NCI-H1105 treated with DMSO at 0.1 percent for 48 hours (cell line): ENCODE measurements around the gene TACC2.
"Not testable (repeated sequence)": the region's sequence is repeated elsewhere in the genome, so short reads cannot be mapped to it uniquely, and the experiment has no call there.

ENCODE experiments used
- DNase-seq: peaks from one replicate; lab custom pipeline; 2025; lab: John Stamatoyannopoulos, UW

The TACC2 gene

DNA sequence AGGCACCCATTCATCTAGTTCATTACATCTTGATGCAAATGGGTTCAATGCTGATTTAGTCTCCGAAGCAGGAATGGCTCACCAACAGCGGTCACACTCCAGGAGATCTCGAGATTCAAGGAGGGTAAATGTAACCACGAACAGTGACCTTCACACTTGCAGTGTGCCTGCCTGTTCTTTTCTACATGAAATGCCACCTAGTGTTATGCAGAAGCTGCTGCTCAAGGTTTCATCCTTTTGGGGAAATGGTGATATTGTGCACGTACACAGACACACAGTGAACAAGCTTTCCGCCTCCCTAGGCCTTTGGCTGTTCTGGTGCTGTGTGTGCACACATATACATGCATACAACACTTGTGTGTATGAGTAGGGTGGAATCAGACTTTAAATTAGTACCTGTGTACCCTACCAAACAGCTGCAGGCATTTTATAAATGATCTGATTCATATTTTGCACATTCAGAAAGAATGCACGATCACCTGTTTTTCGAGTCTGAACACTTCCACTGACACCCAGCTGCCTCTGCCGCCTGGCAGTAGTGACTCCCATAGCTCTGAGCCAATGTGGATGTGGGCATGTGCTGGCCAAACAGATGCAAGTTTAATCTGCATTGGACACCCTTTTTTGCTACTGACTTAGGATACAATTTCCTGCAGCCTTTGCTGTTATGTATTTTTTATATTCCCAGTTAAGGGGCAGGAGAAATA is 100.5 kb downstream of the TACC2 start:
- DNase-seq, result no peak

DNA sequence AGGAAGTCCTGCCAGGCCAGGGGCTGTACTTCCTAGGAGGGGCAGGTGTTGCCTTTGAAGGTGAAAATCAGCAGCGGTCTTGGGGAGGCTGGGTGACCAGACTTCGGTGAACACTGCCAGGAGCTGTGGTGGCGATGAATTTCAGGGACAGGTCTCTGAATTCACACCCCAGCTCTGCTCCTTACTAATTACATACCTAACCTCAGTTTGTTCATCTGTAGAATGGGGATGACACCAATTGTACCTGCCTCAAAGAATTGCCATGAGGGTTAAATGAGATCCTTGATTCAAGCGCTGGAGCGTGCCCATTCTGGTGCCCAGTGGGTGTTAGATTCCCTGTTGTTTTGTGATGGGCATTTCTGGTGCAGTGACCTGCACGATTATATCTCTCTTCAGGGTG is 102.8 kb downstream of the TACC2 start:
- DNase-seq, result no peak

- no peak for DNase-seq
Observed at GRCh38 chr10:122093076-122093475, 104.1 kb downstream of the TACC2 start.

GRCh38 chr10:122096181-122096580 is 107.2 kb downstream of the TACC2 start:
- DNase-seq, result not testable (repeated sequence)

DNA sequence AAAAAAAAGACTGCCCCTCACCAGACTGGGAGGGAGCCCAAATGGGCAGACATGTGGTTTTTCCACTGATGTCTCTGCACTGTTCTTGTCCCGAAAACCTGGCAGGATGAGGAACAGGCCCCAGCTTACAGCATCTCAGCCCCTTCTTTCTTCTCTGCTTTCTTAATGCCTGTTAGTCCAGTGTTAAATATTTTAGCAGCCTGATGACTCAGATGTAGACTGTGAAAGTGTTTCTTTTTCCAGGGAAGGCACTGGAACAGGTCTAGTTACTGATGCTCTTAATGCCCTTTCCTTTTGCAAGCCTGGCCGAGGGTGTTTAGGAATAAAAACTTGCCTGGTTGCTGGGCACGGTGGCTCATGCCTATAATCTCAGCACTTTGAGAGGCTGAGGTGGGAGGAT is 107.7 kb downstream of the TACC2 start:
- no peak for DNase-seq

GRCh38 chr10:122097935-122098334 is 109.0 kb downstream of the TACC2 start:
- DNase-seq, result no peak

DNA sequence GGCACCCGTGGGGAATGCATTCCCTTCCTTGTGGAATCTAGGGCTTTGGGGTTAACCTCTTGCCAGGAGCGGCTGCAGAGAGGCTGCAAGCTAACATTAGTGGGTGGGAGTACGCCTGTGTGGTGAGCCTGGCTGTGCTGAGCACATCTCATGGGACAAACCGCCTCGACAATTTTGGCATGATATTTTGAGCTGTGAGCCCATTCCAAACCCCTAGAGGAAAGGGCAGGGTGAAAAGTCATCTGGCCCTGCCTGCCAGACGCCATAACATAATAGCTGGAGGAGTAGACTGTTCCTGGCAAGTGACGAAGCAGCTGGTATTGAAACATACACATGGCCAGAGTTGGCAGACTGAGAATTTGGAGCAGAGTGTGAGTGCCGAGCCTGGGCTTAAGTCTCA is 110.0 kb downstream of the TACC2 start:
- DNase-seq, result no peak

DNA sequence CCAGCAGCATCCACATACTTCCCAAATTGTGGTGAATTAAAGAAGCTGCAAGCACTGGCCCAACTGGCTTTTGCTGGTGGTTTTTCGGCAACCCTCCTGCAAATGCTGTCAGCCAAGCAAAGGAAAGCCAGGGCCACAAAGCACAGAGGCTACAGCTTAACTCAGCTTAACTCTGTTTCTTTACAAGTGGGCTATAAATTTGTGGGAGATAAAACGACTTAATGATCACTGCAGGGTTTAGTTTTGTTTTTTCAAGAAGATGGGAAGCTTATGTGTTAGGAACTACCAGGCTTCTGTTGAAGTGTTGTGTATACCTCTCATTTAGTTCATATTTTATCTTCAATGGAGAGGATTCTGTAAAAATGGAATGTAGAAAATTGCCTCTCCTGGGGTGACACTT is 110.6 kb downstream of the TACC2 start:
- DNase-seq, result no peak

DNA sequence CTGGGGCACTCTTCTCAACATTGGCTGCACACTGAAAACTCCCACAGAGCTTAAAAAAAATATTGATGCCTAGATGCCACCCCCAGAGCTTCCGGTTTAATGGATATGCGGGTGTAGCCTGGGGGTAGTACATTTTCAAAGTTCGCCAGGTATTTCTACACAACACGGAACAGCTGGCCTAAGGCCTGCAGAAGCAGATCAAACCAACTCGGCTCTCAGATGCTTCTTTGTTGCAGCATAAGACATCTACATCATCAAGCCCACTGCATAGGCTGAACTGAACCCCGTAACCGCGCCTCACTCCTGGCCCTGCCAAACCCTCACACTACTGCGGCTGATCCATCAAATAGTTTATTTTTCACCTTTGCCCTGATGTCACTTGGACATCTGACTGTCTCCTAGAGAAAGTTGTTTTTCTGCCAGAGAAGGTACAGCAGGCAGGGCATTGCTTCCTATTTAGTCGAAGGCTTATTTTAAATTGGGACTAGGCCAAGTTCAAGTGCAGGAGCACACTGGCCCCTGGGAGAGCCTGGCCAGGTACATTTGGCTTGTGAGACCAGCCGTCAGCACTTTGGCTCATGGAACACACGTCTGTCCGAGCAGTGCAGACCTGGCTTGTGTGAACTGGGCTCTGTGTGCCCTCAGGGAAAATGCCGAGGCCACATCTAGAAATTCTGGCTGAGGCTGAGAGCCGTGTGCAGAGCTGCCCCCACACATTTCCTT is 113.3 kb downstream of the TACC2 start:
- no peak for DNase-seq

GRCh38 chr10:122102869-122103525 is 114.0 kb downstream of the TACC2 start:
- no peak for DNase-seq

GRCh38 chr10:122103592-122103991 is 114.6 kb downstream of the TACC2 start:
- no peak for DNase-seq

GRCh38 chr10:122108786-122109185 is 119.8 kb downstream of the TACC2 start:
- DNase-seq, result not testable (repeated sequence)

- no peak for DNase-seq
Observed at GRCh38 chr10:122112021-122112616, 123.2 kb downstream of the TACC2 start.

DNA sequence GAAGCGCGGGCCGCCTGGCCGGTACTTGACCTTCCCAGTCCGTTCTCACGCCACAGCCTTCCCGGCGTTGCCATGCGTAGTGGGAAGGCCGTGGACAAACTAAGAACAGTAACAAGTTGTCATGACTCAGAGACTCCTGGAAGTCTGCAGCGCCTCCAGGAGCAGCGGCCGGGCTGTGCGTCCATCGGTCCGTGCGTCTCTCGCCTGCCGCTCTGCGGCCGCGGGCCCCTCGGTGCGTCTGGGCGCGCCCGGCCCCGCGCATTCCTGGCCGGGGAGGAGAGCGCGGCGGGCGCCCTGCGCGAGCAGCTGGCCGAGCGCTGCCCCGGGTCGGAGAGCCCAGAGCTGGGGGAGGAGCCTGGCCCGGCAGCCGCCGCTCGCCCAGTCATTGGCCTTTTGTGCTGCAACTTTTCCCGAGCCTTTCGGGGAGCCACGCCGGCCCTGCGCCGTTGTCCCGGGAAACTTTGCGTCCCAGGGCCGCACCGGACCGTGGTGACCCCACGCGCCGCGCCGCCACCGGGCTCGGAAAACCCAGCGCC is 123.7 kb downstream of the TACC2 start:
- DNase-seq, result no peak

DNA sequence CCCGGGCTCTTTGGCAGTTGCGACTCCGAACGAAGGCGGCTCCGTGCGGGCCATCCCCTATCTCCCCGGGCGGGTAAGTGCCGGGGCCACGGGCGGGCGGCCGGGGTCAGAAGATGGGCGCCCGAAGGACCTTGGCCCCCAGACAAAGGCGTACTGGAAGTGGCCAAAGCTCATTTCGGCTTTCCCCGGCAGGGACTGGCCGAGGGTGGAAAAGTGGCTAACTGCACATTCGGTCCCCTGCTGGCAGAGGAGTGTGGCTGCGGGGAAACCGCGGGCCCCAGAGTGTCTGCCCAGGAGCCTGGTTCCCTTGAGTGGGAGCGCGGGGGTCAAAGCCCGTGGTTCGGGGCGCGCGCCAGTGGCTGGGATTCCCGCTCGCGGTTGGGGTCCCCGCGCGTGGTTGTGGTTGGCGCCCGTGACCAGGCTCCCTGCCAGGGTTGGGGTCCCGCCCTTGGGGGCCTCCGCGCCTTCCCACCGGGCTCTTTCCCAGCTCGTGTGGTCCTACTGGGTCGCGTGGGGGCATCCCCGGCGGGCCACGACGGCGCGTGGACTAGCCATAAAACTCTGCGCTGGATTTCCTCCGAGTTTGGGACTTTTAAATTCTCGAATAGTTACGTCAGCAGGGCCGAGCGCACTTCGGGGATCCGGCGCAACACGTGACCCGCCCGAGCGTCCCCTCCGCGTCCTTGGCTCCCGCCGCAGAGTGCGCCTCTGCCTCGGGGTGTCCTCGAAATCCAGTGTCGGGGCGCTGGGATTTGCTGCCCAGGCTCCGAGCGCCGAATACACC is 124.4 kb downstream of the TACC2 start:
- DNase-seq, result no peak

DNA sequence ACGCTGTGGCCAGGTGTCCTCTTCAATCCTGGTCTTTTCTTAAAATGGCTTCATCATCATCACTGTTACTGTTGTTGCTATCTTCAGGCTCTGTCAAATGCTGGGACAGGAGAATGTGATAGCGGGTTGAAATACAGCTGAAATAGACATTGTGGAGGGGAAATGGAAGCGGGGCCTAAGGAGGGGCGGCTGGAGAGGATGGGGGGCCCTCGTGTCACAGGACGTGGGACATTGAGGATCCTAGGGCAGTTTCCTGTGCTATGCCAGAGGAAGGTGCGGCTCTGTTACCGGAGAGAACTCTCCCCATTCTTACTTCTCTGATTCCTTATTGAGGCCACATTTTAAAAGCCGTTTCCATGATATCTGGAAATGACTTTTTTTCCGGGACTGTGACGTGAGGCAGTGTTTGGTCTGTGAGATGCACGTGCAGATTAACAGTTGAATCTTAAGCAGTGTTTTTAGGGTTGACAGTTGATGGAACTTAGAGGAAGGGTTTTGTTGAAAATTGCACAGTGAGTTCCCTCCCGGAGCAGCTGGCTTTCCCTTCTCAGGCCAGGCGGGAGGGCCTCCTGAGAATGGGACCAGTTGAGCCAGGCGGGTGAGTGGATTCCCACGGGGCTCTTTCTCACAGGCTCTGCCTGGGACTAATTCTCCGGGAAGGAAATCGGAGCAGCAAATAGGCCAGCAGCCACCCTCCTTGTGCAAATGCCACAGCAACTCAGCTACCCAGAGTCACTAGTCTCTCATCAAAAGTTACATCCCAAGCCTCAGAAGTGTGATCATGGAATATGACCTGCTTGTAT is 125.2 kb downstream of the TACC2 start:
- DNase-seq, result no peak

GRCh38 chr10:122115874-122116273 is 126.9 kb downstream of the TACC2 start:
- DNase-seq, result no peak

DNA sequence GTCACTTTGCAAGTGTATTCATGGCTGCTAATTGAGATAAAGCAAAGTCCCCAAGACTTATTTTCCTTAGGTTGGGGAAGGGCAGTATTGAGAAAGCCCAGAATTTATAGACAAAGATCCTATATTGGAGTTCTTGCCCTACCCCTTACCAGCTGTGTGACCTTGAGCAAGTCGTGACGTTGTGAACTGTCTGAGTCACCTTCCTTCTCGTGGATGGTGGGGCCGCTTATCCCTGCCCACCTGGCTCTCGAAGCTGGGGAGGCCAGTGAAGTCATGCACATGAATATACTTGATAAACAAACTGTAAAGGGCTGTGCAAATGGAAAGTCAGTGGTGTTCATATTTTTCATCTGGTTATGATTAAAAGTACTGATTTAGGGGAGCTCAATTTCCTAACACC is 127.4 kb downstream of the TACC2 start:
- no peak for DNase-seq

DNA sequence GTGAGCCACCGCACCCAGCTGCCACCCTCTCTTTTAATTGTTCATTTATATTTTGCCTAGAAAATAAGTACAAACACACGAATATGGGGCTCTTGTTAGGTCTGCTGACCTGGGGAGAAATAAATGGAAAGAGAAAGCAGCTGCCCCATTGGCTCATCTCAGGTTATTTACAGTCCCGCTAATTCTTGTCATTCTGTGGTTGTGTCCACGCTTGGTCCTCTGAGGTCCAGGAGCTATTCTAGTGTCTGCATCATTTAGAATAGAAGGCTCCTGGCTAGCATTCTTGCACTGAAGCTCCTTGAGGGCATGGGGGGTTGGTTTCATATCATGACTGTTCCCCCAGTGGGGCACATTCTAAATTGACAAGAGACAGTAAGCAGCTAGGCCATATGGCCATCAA is 128.5 kb downstream of the TACC2 start:
- DNase-seq, result no peak

DNA sequence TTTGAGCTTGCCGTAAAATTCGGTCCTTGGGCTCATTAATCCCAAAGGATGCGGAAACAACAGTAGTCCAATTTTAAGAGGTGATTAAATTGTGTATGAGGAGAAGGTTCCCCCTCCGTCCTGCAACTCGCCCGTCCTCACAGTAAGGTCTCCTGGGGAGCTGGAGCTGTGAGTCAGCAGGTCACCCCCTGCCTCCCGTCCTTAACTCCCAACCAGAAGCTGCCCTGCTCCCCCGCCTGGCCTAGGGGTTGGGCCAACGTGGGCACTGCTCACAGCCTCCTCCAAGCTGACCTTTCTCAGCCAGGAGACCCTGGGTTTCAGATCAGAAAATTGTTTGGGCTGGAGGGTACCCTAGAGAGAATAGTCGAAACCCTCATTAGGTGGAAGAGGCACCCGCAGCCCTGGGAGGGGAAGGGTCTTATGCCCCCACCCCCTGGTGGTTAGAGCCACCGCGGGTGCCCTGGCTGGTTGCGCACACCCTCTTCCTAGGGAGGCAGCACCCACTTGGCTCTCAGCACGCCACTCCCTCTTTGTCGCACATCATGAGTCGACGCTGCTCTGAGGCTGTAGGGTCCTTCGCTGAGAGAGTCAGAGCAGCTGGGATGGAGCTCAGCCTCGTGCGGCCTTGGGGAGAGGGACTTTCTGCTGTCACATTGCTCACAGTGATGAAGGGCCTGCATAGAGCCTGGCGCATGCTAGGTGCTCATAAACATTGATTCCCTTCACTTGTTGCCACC is 131.2 kb downstream of the TACC2 start:
- no peak for DNase-seq
